NCI-H2196 treated with DMSO at 0.1 percent for 48 hours (cell line): ENCODE results near the gene SLC16A8.
"Not testable (repeated sequence)": the region's sequence is repeated elsewhere in the genome, so short reads cannot be mapped to it uniquely, and the experiment has no call there.

Experiments
- DNase-seq: peaks from one replicate; lab custom pipeline; 2025; ENCODE audit not compliant: unreplicated experiment; lab: John Stamatoyannopoulos, UW

The SLC16A8 gene

GRCh38 chr22:38088629-38089473, 4.9 kb upstream of the SLC16A8 start:
- DNase-seq, result no peak

DNA sequence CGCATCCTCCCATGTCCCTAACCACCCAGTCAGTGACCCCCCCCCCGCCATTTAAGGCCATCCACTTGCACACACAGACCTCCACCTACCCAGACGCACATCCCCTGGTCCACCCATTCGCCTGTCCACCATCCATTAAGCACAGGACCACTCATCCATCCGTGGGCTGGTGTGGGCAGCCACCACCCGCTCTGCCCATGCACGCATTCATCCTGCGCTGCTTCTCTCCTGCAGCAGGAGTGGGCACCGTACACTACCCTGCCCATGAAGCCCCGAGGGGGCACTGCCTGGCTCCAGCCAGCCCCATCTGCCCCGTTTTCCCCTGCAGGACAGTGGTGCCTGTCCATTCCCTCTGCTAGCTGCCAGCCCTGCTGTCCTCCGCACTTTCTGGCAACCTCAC, 3.9 kb upstream of the SLC16A8 start:
- no peak for DNase-seq

DNA sequence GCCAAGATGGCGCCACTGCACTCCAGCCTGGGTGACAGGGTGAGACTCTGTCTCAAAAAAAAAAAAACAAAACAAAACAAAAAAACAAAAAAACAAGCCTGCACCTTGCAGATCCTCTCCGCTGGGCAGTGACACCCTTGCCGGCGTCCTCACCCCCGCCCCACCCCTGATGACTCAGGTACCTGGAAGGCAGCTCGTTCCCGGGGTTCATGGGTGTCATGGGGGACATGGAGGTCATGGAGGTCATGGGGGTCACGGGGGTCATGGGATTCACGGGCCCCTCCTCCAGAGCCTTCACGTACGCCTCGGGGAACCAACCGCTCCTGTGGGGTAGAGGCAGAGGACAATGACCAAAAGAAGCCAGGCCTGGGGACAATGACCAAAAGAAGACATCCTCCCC, 3.0 kb upstream of the SLC16A8 start:
- no peak for DNase-seq

DNA sequence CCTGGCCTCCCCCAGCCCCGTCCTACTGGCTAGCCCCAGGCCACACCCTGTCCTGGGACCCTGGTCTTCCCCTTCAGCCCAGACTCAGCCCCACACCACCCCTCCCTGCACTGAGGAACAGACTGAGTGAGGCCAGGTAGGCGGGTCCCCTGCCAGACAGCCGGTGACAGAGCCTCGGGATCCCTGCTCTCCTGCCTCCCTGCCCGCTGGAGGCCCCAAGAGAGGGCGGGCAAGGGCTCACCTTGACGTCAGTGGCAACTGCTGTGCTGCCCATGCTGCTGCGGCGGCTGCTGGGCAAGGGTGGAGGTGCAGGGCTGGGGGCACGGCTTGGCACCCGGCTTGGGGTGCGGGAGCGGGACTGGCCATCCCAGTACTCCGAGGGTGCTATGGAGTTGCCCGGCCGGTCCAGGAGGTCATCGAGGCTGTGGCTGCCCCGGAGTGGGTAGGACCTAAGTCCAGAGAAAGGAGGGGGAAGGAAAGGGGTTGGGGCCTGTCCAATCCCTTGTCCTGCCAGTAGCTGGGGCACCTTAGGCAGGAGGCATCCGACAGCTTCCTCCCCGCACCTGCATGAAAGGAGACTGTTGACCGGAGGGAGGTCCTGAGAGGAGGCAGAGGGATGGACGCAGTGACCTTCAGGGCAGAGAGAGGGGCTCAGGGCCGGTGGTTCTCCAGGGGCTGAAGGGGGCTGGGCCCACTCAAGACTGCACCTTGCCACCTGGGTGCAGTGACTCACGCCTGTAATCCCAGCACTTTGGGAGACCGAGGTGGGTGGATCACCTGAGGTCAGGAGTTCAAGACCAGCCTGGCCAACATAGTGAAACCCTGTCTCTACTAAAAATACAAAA, 2.2 kb upstream of the SLC16A8 start:
- DNase-seq, result no peak

DNA sequence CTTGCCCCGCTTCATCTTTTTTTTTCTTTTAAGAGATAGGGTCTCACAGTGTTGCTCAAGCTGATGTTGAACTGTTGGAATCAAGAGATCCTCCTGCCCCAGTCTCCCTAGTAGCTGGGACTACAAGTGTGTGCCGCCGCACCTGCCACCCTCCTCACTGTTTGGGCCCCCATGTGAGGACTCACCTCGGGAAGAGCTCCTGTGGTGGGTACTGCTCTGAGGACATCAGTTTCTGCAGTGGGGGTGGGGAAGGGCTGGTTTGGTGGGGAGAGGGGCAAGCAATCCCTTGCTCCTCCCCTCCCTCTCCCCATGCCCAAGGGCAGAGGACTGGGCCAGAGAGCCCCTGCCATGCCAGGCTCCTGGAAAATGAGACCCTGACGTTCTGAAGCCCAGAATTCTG, 1.5 kb upstream of the SLC16A8 start:
- no peak for DNase-seq

DNA sequence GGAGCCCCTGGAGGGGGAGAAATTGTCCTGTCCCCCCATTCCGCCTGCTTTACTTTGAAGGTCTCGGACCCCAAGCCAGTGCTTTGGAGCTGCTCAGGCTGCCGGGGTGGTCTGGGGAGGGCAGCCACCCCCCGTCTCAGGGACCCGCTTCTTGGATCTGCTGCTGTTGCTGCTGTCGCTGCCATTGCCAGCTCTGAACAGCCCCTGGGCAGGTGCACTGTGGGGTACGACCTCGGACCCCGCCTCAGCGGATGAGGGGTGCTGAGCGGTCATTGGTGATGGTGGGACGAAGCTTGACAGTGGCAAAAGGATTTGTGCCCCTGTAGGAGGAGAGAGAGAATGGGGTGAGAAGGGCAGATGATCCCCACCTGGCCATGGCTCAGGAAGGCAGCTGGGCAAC, 1.1 kb upstream of the SLC16A8 start:
- DNase-seq, result no peak

- no peak for DNase-seq
Measured at GRCh38 chr22:38082986-38083710, 836 bp downstream of the SLC16A8 start.

GRCh38 chr22:38081941-38082828, 1.8 kb downstream of the SLC16A8 start:
- DNase-seq, result no peak

DNA sequence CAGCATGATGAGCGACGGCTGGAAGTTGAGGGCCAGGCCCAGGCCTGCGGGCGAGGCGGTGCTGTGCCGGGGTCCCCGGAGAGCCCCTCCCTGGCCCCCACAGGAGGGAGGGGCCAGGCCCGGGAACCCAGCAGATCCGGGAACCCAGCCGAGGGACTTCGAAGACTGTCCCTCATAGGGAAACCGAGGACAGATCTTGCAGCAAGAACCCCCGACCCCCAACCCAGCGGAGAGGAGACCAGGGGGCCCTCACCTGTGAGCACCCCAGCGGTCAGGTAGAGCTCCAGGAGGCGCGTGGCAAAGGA, 2.4 kb downstream of the SLC16A8 start:
- no peak for DNase-seq

GRCh38 chr22:38080850-38081635, 2.9 kb downstream of the SLC16A8 start:
- DNase-seq, result no peak

GRCh38 chr22:38080474-38080849, 3.5 kb downstream of the SLC16A8 start:
- no peak for DNase-seq

DNA sequence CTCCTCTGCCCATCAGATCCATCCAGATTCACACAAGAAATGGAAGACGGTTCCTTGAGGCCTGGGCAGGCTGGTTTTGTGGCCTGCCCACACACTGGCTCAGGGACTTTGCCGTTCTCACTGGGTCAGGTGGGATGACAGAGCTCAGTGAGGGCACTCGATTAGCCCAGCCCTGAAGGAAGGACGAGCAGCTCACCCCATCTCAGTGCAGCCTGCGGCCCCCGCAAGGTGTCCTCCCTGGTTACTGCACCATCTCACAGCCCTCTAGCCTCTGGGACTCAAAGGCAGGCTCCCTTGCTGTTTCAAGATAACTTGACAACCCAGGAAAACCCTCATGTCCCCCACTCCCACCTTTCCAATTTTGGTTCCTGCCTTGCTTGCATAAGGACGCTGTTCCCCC, 4.2 kb downstream of the SLC16A8 start:
- DNase-seq, result no peak

GRCh38 chr22:38079208-38079607, 4.8 kb downstream of the SLC16A8 start:
- not testable (repeated sequence) for DNase-seq

DNA sequence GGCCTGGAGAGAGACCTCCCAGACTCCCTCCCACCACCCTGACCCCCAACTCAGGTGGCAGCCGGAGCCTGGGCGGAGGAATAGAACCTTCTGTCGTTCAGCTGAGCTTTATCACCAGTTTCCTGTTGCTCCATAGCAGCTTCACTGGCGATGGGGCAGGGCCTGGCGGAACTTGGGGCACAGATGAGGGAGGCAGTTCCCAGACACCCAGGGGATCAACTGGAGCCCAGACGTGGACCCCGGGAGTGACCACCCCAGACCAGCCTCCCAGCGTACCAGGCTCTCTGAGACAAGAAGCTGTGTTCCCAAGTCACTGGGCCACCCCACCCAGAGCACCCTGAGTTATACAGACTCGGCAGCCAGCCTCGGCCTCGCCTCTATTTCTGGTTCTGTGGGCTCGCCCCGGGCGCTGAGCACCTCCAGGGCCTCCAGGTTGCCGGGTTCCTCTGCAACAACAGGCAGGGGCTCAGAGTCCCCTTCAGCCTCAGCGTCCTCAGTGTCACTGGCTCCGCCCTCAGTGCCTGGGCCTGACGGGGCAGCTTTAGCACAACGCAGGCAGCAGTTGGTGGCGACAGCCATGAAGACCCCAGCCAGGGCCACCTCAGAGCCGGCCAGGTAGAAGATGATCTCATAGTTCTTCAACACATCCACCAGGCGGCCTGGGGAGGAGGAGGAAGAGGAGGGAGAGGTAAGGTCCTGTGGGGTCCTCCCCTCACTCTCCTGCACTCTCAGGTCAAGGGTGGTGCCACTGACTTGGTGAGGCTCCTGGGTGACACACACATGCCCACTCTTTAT, 5.7 kb downstream of the SLC16A8 start:
- DNase-seq, result no peak

GRCh38 chr22:38077595-38077994, 6.4 kb downstream of the SLC16A8 start:
- DNase-seq, result no peak

GRCh38 chr22:38077096-38077495, 6.9 kb downstream of the SLC16A8 start:
- no peak for DNase-seq

- DNase-seq, result no peak
Measured at GRCh38 chr22:38075961-38076360, 8.0 kb downstream of the SLC16A8 start.

- DNase-seq, result no peak
Measured at GRCh38 chr22:38075105-38075825, 8.7 kb downstream of the SLC16A8 start.
